Stimulated activated CD8-positive, alpha-beta memory T cell treated with anti-CD3 and anti-CD28 coated beads, Interleukin-4, amount 100 ng/mL, for 48 hours (primary cell): ENCODE measurements around the gene CAPZB.
"Not testable (repeated sequence)": the region's sequence is repeated elsewhere in the genome, so short reads cannot be mapped to it uniquely, and the experiment has no call there.

Source experiments
- DNase-seq: peaks from one replicate; pipeline ENCODE4 v3.0.0-alpha.2; 2020

The CAPZB gene

GRCh38 chr1:19485362-19486187, at the start of gene CAPZB:
Gene CAPZB, minus strand, starts transcription at chr1:19485539. Its CDS starts 101 bp downstream, at chr1:19485438.
- DNase-seq: peak; percentile 95

DNA sequence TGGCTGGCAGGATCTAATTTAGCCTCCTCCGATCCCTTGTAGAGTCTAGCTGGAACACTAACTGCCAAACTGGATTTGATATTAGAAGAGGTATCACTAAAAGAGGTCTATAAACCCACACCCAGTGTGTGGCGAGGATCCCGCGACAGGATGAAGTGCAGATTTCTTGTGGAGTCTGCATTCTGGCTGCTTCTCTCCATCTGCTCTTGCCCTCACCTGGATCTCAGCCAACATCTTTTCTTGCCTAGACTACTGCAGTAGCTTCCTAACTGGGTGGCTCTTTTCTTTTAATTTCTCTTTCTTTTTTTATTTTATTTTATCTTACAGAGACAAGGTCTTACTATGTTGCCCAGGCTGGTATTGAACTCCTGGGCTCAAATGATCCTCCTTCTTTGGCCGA, 48.9 kb upstream of the CAPZB start:
- DNase-seq: no peak

GRCh38 chr1:19533626-19534025, 48.3 kb upstream of the CAPZB start:
- DNase-seq: no peak

GRCh38 chr1:19532519-19532918, 47.2 kb upstream of the CAPZB start:
- no peak for DNase-seq

DNA sequence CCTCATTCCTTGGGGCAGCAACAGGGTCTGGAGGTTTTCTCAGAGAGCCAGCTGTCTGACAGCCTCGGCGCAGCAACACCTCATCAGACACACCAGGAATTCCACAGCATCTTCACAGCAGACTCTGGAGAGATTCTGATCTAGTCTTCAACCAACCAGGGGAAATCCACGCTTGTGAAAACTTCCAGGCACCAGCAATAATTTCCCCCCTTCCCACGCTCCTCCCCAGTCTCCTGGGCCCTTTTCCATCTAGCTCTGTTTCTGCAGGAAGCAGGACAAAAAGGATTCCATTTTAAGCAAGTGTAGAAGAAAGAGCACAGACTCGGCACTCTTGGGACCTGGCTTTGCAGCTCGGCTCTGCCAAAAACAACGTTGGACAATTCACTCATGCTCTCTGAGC, 44.3 kb upstream of the CAPZB start:
- no peak for DNase-seq

DNA sequence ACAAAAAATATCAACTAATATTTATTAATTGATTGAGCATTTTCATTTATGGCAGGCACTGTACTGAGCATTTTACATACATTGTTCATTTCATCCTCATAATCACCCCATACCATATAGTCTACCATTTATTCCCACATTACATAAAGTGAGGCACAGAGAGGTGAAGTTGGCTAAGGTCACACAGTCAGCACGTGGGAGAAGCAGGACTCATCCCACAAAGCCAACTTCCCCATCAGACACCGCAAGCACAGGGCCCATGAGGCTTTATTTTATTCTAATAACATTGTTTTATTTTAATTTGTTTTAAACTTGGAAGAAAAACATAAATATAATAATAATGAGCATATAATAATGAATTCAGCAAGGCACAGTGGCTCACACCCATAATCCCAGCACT, 43.1 kb upstream of the CAPZB start:
- no peak for DNase-seq

- no peak for DNase-seq
Observed at GRCh38 chr1:19525607-19526545, 40.5 kb upstream of the CAPZB start.

GRCh38 chr1:19524791-19525190, 39.5 kb upstream of the CAPZB start:
- DNase-seq: no peak

- DNase-seq: not testable (repeated sequence)
Observed at GRCh38 chr1:19522570-19522969, 37.2 kb upstream of the CAPZB start.

- DNase-seq: no peak
Observed at GRCh38 chr1:19521411-19521810, 36.1 kb upstream of the CAPZB start.

DNA sequence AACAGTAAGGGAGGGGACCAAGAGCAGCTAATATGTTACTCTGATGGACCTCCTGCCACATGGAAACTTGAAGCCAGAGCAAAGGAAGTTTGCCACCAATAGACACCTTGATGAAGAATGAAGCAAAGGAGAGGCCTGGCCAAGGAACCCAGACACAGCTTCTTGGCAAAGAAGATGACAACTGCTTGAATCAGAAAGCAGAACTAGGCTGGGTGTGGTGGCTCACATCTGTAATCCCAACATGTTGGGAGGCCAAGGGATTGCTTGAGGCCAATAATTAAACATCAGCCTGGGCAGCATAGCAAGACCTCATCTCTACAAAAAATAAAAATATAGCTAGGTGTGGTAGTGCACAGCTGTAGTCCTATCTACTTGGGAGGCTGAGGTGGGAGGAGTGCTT, 31.7 kb upstream of the CAPZB start:
- no peak for DNase-seq

DNA sequence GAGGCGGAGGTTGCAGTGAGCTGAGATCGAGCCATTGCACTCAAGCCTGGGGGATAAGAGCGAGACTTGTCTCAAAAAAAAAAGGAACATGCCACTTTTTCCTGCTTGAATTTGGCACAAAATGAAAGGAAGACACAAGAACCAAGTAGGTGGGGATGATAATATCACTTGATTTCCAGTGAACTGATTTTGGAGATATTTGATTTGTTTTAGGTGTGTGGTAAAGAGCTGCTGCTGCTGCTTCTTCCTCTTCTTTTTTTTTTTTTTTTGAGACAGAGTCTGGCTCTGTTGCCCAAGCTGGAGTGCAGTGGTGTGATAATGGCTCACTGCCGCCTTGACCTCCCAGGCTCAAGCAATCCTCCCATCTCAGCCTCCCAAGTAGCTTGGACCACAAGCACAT, 29.9 kb upstream of the CAPZB start:
- DNase-seq: no peak

GRCh38 chr1:19514391-19514831, 29.1 kb upstream of the CAPZB start:
- DNase-seq: no peak

DNA sequence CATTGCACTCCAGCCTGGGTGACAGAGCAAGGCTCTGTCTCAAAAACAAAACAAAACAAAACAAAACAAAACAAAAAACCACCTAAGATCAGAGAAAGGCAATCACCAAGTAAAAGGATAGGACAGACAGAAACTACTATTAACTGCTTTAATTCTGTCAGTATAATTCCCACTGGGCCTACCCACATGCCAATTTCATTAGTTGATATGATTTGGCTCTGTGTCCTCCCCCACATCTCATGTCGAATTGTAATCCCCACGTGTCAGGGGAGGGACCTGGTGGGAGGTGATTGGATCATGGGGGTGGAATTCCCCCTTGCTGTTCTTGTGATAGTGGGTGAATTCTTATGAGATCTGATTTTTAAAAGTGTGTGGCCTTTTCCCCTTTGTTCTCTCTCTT, 27.2 kb upstream of the CAPZB start:
- DNase-seq: no peak

DNA sequence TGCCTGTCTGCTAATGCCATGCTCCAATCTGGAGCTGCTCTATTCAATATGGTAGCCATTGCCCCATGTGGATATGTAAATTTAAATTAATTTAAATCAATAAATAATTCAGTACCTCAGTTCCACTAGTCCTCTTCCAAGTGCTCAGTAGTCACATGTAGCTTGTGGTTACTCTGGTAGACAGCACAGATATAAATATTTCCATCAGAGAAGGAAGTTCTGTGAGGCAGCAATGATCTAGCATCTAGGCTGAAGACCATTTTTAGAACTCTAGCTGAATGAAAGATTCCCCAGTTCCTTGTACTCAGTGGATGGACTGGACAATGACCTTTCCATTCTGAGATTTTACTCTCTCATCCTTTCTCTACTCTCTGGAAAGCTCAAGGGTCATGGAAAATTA, 25.8 kb upstream of the CAPZB start:
- DNase-seq: no peak

GRCh38 chr1:19509647-19510046, 24.3 kb upstream of the CAPZB start:
- not testable (repeated sequence) for DNase-seq

GRCh38 chr1:19507516-19507915, 22.2 kb upstream of the CAPZB start:
- no peak for DNase-seq

DNA sequence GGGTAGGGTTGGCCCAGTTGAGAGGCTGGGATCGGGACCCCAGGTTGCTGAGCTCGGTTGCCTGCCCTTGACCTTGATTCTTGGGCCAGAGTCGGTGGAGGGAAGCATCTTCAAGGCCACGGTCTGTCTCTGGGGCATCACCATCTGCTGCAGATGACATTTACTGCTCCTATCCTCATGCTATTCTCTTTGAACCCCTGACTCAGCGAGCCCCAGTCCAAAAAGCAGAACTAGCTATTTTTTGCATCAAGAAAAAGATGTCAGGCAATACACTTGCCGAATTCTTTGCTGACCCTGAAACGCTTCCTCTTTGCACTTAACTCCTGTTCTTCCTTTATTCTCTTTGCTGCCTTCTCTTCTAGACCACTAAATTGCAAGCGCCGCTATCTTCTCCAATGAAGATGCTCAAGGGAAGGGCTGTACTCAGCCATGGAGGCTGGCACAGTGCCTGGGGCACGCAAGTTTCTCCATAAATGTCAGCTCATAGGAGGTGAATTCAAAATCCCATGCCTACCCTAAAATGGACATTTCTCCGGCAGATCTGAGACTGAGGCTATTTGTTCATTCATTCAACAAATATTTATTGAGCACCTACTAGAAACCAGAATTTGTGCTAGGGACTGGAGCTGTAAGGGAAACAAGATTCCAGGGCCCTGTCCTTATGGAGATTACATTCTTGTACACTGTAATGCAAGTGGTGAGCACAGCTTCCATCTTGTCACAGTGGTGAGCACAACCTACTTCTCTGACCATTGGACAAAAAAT, 20.5 kb upstream of the CAPZB start:
- no peak for DNase-seq

DNA sequence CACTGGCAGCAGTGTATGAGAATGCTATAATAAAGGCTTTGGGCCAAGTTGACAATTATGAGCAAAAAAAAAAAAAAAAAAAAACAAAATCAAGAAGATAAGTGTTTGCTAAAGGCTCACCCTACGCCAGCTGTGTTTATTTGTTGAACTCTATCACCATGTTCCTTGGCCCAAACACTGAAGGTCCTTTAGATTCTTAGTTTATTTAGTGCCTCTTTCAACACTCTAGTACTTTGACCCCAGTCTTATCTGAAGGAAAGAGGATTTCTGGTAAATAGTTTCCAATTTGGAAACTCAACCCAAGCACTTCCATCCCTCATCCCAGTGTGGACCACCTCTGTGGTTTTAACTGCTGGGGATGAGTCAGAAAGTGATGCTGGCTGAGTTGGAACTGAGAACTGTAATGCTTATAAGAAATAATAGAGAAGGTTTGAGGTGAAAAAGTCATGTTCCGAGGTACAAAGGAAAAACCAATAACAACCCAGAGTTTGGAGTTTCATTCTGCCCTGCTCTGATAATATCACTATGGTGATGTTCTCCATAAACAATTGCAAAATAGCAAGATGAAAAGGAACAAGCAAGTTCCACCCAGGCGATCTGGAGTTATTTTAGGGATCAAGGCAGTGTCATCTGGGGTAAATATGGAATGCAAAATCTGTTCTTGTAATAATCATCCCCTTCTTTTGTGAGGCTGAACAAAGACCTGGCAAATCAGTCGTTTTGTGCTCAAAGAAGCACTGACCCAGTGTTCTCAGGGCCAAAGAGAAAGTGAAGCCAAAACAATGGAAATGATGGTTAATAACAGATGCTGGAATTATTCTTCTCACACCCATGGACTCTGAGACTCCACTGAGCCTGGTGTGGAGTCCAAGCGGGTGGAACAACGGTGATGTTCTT, 19.7 kb upstream of the CAPZB start:
- DNase-seq: no peak

DNA sequence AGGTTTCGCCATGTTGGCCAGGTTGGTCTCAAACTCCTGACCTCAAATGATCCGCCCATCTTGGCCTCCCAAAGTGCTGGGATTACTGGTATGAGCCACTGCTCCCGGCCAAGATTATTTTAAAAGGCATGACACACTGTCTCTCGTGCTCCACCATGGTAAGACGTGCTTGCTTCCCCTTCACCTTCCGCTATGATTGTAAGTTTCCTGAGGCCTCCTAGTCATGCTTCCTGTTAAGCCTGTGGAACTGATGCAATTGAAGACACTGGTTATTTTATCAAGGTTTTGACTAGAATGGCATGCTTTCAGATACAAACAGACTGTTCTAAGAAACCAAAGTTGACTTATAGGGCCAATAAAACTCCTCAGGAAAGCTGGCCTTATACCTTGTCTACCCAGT, 16.9 kb upstream of the CAPZB start:
- not testable (repeated sequence) for DNase-seq

DNA sequence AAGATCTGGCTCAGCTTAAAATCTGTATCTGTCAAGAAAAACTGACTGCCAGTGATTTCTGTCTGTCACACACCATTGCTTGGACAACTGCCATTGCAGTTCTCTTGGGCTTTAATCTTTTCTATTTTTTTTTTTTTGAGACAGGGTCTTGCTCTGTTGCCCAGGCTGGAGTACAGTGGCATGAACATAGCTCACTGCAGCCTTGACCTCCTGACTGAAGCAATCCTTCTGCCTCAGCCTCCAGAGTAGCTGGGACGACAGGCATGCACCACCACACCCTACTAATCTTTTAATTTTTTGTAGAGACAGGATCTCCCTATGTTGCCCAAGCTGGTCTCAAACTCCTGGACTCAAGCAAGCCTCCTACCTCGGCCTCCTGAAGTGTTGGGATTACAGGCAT, 14.5 kb upstream of the CAPZB start:
- not testable (repeated sequence) for DNase-seq

GRCh38 chr1:19497443-19497842, 12.1 kb upstream of the CAPZB start:
- not testable (repeated sequence) for DNase-seq
